H7 (cell line): ENCODE measurements around the gene CFAP47. TPM values are rescaled to one million over a fixed set of nuclear protein-coding genes. Genes with fewer than 3 reads are reported as not detected.
"Not testable (repeated sequence)": the region's sequence is repeated elsewhere in the genome, so short reads cannot be mapped to it uniquely, and the experiment has no call there.

ENCODE experiments used
- DNase-seq: peaks from one replicate; pipeline ENCODE4 v3.0.0; 2012
- H3K27me3 ChIP-seq: 2 replicates; pipeline ENCODE4 v1.6.0; 2011; ENCODE audit warnings: mild to moderate bottlenecking, low read length; ENCODE audit not compliant: control insufficient read depth, insufficient read depth
- H3K36me3 ChIP-seq: replicated peaks from 2 replicates; pipeline ENCODE4 v1.5.1; 2011; ENCODE audit warnings: low read length; ENCODE audit not compliant: control insufficient read depth, insufficient read depth
- H3K4me3 ChIP-seq: 2 replicates; pipeline ENCODE4 v1.5.1; 2011; ENCODE audit warnings: low read depth, mild to moderate bottlenecking, control low read depth, low read length, moderate library complexity; ENCODE audit not compliant: insufficient read depth
- total RNA-seq: library from RNA; depleted of rRNA; stranded (reverse); fragments of >200 nt; shearing (Covaris generic); gene quantifications from 2 replicates; pipeline ENCODE4 v1.2.3, GENCODE V29; 2014

The CFAP47 gene
- total RNA-seq, 1 experiment from 2014 or later: 0.07 TPM

DNA sequence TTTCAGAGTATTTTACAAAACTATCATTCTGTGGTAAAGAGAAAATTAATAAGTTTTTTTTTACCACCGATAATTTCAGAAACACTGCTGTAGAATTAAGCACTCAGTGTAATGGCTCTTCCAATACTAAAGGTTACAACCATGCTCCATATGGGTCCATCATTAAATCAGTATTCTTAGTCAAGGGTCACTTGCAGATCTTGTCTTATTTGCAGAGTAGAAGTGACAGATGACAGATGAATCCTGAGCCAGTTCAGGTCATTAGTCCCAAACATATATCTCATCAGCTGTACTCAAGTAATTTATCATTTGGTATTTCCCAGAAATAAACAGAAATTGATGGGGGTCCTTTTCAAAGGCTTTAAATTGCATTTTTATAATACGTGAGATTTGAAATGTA lies 182.9 kb downstream of the CFAP47 start:
- DNase-seq: no peak
- no peaks in the 10 kb centered on the region for H3K36me3 ChIP-seq

DNA sequence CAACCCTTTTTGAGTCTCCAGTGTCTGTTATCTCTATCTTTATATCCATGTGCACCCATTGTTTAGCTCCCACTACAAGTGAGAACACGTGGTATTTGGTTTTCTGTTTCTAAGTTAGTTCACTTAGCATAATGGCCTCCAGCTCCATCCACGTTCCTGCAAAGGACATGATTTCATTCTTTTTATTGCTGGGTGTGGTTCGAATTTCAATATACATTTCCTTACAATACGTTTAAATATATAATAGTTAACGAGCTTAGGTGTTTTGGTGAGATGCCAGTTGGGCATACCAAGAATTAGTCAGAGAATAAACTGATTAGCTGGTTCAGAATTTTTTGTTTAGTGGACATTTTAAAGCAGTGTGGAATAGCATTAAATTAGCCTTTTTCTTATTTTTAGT lies 196.7 kb downstream of the CFAP47 start:
- no peak for DNase-seq
- no peak overlapping the region for H3K4me3 ChIP-seq
- no peaks in the 10 kb centered on the region for H3K36me3 ChIP-seq
- no peaks in the 10 kb centered on the region for H3K27me3 ChIP-seq

More for the DNA sequence above, 182.9 kb downstream of the CFAP47 start:
- H3K27me3 ChIP-seq: no peaks in the 10 kb centered on the region
- H3K4me3 ChIP-seq: no peak overlapping the region

DNA sequence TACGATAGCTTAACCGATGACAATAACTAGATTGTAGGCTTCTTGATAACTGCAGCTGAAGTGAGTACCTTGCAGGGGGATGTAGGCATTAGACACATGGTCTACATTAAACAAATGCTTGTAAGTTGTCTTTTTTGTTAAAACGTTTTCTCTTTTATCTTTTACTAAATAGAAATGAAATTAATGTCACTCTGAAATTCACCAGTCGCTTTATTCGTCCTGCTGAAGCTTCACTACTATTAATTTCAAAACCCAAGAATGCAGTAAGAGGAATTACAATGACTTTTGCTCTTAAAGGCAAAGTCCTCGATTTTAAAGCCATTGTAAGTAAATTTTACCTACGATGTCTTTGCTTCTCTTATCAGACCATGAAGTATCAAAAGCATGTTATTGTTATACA lies 239.7 kb downstream of the CFAP47 start:
- no peak for DNase-seq
- Histone ChIP-seq H3K27me3 (no peaks in the 10 kb centered on the region), H3K4me3 (no peak overlapping the region), H3K36me3 (no peaks in the 10 kb centered on the region)

DNA sequence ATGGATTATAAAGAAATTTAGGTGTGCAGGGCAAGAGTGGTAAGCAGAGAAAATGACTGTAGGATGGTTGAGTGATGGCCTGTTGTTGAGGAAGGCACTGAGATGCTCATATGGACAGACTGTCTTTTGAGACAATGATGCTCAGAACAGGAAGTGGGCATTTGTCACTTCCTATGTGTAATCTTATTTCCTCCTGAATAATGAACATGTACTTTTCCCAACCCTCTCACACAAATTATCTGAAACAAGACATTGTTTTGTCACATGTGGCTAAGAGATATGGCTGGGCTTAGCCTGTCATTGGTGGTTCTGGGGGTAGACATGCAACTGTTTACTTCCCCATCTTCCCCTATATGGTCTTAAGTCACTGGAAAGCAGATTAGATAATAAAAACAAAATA lies 240.5 kb downstream of the CFAP47 start:
- Histone ChIP-seq H3K36me3 (no peaks in the 10 kb centered on the region), H3K27me3 (no peaks in the 10 kb centered on the region), H3K4me3 (no peak overlapping the region)
- DNase-seq: no peak

DNA sequence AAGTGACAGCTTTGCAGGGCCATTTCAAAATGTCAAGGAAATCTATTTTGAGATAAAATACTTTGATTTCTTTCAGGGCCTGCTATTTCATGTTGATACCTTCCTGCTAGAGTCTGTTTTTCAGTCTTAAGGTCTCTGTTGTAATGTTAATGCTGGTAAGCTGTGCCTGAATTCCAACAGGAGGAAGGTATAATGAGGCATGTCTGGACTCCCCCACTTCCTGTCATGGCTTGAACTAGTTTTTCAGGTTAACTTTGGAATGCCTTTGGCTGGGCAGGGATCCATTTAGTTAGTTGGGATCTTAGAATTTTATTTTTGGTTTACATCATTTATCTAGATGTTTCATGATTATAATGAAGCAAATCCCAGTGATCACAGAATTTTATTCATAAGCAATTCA lies 279.0 kb downstream of the CFAP47 start:
- no peak for DNase-seq
- no peaks in the 10 kb centered on the region for H3K36me3 ChIP-seq
- no peak overlapping the region for H3K4me3 ChIP-seq
- H3K27me3 ChIP-seq: no peaks in the 10 kb centered on the region

- no peak overlapping the region for H3K4me3 ChIP-seq
- no peaks in the 10 kb centered on the region for H3K36me3 ChIP-seq
- no peak for DNase-seq
- H3K27me3 ChIP-seq: no peaks in the 10 kb centered on the region
Observed at GRCh38 chrX:36199928-36200327, 280.4 kb downstream of the CFAP47 start.

GRCh38 chrX:36214924-36215323 lies 295.4 kb downstream of the CFAP47 start:
- Histone ChIP-seq H3K27me3 (no peaks in the 10 kb centered on the region), H3K36me3 (no peaks in the 10 kb centered on the region), H3K4me3 (no peak overlapping the region)
- DNase-seq: no peak

DNA sequence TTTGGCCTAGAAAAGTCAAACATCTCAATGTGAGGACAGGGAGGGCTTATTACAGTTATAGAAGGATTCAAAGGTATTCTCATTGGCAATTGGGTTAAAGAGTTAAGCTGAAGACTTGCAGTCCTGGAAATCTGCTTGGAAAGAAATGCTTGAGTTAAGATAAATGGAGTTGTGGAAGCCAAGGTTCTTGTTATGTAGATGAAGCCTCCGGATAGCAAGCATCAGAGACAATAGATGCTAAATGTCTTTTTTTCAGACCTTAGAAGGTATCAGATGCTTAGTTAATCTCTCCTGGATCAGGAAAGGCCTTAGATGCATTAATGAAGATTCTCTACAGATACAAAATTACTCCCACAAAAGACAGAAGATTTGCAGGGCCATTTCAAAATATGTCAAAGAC lies 299.3 kb downstream of the CFAP47 start:
- no peak for DNase-seq
- no peaks in the 10 kb centered on the region for H3K27me3 ChIP-seq
- no peaks in the 10 kb centered on the region for H3K36me3 ChIP-seq
- H3K4me3 ChIP-seq: no peak overlapping the region

DNA sequence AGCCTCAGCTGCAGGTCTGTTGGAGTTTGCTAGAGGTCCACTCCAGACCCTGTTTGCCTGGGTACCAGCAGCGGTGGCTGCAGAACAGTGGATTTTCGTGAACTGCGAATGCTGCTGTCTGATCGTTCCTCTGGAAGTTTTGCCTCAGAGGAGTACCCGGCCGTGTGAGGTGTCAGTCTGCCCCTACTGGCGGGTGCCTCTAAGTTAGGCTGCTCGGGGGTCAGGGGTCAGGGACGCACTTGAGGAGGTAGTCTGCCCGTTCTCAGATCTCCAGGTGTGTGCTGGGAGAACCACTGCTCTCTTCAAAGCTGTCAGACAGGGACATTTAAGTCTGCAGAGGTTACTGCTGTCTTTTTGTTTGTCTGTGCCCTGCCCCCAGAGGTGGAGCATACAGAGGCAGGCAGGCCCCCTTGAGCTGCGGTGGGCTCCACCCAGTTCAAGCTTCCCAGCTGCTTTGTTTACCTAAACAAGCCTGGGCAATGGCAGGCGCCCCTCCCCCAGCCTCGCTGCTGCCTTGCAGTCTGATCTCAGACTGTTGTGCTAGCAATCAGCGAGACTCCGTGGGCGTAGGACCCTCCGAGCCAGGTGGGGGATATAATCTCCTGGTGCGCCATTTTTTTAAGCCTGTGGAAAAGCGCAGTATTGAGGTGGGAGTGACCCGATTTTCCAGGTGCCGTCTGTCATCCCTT lies 315.4 kb downstream of the CFAP47 start:
- H3K36me3 ChIP-seq, H3K4me3 ChIP-seq, DNase-seq, H3K27me3 ChIP-seq: not testable (repeated sequence)

DNA sequence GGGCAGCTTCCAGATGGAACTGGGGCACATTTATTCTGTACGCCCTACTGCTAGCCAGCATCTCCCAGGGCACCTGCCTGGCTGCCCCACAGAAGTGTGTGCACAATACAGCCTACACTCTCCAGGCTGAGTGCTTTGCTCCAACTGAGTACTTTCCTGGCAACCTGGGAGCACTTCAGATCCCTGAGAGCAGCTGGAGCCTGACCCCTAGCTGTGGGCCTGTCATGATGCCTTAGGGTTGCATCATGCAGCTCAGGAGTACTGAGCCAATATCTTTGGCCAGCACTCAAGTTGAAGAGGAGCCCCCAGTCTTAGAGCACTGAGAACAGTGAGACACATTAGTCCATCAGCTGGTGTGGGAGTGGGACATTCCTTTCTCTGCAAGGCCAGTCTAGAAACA lies 321.9 kb downstream of the CFAP47 start:
- peak; percentile 4 for DNase-seq
- Histone ChIP-seq H3K4me3 (no peak overlapping the region), H3K36me3 (no peaks in the 10 kb centered on the region), H3K27me3 (no peaks in the 10 kb centered on the region)

DNA sequence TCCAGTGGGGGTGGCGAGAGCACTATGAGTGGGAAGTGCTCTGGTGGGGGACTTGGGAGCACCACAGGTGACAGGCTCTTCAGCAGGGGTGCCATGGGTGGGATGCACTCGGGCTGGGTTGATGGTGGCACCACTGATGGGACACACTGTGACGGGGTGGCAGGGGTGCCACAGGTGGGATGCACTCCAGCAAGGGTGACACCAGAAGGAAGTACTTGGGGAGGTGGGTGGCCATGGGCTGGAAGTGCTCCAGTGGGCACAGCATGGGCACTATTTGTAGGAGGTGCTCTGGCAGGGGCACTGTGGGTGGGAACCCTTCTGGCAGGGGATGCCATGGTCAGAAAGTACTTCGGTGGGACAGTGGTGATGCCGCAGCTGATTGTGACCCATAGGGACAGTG lies 346.6 kb downstream of the CFAP47 start:
- Histone ChIP-seq H3K4me3 (no peak overlapping the region), H3K36me3 (no peaks in the 10 kb centered on the region), H3K27me3 (no peaks in the 10 kb centered on the region)
- no peak for DNase-seq

- Histone ChIP-seq H3K27me3 (no peaks in the 10 kb centered on the region; the same call in 1 of the 2 replicates), H3K36me3 (no peaks in the 10 kb centered on the region), H3K4me3 (no peak overlapping the region)
- no peak for DNase-seq
Observed at GRCh38 chrX:36310136-36310535, 390.6 kb downstream of the CFAP47 start.

DNA sequence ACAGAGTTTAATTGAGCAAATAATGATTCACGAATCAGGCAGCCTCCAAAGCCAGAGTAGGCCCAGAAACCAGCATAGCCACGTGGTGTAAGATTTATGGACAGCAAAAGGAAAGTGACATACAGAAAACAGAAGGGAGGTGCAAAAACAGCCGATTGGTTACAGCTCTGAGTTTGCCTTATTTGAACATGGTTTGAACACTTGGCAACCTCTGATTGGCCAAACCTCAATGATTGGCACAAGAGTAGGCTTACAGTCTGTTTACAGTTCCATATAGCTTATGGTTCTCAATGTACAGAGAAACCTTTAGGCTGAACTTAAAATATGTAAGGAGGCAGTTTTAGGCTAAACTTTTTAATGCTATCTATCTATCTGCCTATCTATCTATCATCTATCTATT lies 394.8 kb downstream of the CFAP47 start:
- Histone ChIP-seq H3K4me3 (no peak overlapping the region), H3K36me3 (no peaks in the 10 kb centered on the region), H3K27me3 (no peaks in the 10 kb centered on the region)
- DNase-seq: no peak

DNA sequence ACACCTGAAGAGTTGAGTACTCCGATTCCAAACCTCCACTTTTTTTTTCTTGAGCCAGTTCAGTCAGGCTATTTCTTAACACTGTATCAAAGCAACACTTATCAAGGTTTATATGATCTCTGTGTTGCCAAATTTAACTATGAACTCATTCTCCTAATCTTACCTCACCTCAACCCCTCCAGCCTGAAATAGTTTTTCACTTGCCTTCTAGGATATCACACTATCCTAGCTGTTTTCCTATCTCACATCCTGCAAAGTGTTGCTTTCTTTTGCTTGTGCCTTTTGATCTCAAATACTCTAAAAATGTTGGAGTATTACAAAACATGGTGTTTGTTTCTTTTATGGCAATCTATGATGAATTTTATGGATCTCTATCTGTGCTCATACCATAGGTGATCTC lies 415.0 kb downstream of the CFAP47 start:
- DNase-seq: no peak
- no peaks in the 10 kb centered on the region for H3K27me3 ChIP-seq
- no peaks in the 10 kb centered on the region for H3K36me3 ChIP-seq
- H3K4me3 ChIP-seq: no peak overlapping the region

- no peak for DNase-seq
- Histone ChIP-seq H3K27me3 (no peaks in the 10 kb centered on the region), H3K4me3 (no peak overlapping the region), H3K36me3 (no peaks in the 10 kb centered on the region)
Observed at GRCh38 chrX:36336751-36337150, 417.2 kb downstream of the CFAP47 start.

DNA sequence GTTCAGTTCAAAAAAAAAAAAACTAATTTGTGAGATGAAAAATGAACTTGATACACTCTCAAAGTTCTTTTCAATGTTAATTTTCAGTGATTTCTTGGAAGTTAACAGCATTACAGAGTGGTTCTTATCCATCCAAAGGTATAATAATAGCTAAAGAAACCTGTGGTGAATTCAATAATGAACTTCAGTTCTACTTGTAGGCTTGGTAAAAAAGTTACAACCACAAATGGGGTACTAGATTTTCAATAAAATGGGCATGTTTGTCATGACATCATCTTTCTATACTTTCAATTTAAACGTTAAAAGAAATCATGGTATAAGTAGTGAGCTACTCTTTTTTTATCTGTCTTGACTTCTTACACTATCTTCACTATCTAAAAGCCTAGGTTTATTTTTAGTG lies 424.8 kb downstream of the CFAP47 start:
- no peak for DNase-seq
- Histone ChIP-seq H3K4me3 (no peak overlapping the region), H3K27me3 (no peaks in the 10 kb centered on the region), H3K36me3 (no peaks in the 10 kb centered on the region)
